Neural progenitor cell (in vitro differentiated cells): ENCODE data around the gene MRPL21. TPM values are rescaled to one million over a fixed set of nuclear protein-coding genes. Genes with fewer than 3 reads are reported as not detected.

ENCODE experiments used
- DNase-seq: peaks from one replicate; pipeline ENCODE4 v3.0.0-alpha.2; 2016; ENCODE audit warnings: low spot score
- H2AFZ ChIP-seq: fragments of 200-600 bp; sonication (generic); replicated peaks from 2 replicates; pipeline ENCODE4 v1.6.1; 2016; ENCODE audit warnings: antibody characterized with exemption
- H3F3A ChIP-seq: fragments of 200-600 bp; sonication (generic); 2 replicates; pipeline ENCODE4 v1.6.1; 2016; ENCODE audit warnings: antibody characterized with exemption, low read depth
- H3K27ac ChIP-seq: fragments of 200-600 bp; sonication (generic); 2 replicates; pipeline ENCODE4 v1.5.1; 2016; ENCODE audit warnings: mild to moderate bottlenecking
- H3K27me3 ChIP-seq: fragments of 200-600 bp; sonication (generic); 2 replicates; pipeline ENCODE4 v1.6.1; 2016; ENCODE audit warnings: mild to moderate bottlenecking, moderate library complexity
- H3K36me3 ChIP-seq: fragments of 200-600 bp; sonication (generic); 2 replicates; pipeline ENCODE4 v1.5.1; 2016
- H3K4me1 ChIP-seq: fragments of 200-600 bp; sonication (generic); 2 replicates; pipeline ENCODE4 v1.6.1; 2016; ENCODE audit warnings: mixed run types
- H3K4me2 ChIP-seq: fragments of 200-600 bp; sonication (generic); 2 replicates; pipeline ENCODE4 v1.6.1; 2016
- H3K4me3 ChIP-seq: fragments of 200-600 bp; sonication (generic); 2 replicates; pipeline ENCODE4 v1.5.1; 2016
- H3K79me2 ChIP-seq: fragments of 200-600 bp; sonication (generic); 2 replicates; pipeline ENCODE4 v1.6.1; 2016; ENCODE audit warnings: low read depth
- H3K9ac ChIP-seq: fragments of 200-600 bp; sonication (generic); 2 replicates; pipeline ENCODE4 v1.6.1; 2016
- H3K9me3 ChIP-seq: fragments of 200-600 bp; sonication (generic); 2 replicates; pipeline ENCODE4 v1.5.1; 2016; ENCODE audit warnings: low read depth
- H4K20me1 ChIP-seq: fragments of 200-600 bp; sonication (generic); 2 replicates; pipeline ENCODE4 v1.6.1; 2016; ENCODE audit warnings: low read depth
- H3K27ac Mint-ChIP-seq: 3 replicates; pipeline ENCODE4 v1.8.0; 2021; ENCODE audit warnings: mixed read lengths
- H3K27me3 Mint-ChIP-seq: 2 replicates; pipeline ENCODE4 v1.8.0; 2022; ENCODE audit warnings: low read depth, mild to moderate bottlenecking, inconsistent platforms, moderate library complexity, mixed read lengths; ENCODE audit not compliant: insufficient read depth
- H3K36me3 Mint-ChIP-seq: 3 replicates; pipeline ENCODE4 v1.8.0; 2021; ENCODE audit warnings: mixed read lengths
- H3K4me1 Mint-ChIP-seq: 3 replicates; pipeline ENCODE4 v1.8.0; 2021; ENCODE audit warnings: mixed read lengths
- H3K4me3 Mint-ChIP-seq: 3 replicates; pipeline ENCODE4 v1.8.0; 2021; ENCODE audit warnings: mild to moderate bottlenecking, moderate library complexity, mixed read lengths
- H3K9me3 Mint-ChIP-seq: 3 replicates; pipeline ENCODE4 v1.8.0; 2020; ENCODE audit warnings: mixed read lengths
- CTCF ChIP-seq: fragments of 200-600 bp; sonication (generic); IDR thresholded peaks from 2 replicates; pipeline ENCODE4 v1.5.1; 2017; ENCODE audit warnings: antibody characterized with exemption, mild to moderate bottlenecking
- EZH2 ChIP-seq: fragments of 200-600 bp; sonication (generic); IDR thresholded peaks from 2 replicates; pipeline ENCODE4 v1.6.1; 2017; ENCODE audit warnings: antibody characterized with exemption, mild to moderate bottlenecking, moderate library complexity
- EZH2phosphoT487 ChIP-seq: fragments of 200-600 bp; sonication (generic); IDR thresholded peaks from 2 replicates; pipeline ENCODE4 v1.6.1; 2017; ENCODE audit warnings: antibody characterized with exemption
- total RNA-seq: library from RNA; depleted of rRNA; stranded (reverse); fragments of >200 nt; gene quantifications from 2 replicates; pipeline ENCODE4 v1.2.3, GENCODE V29; 2015; ENCODE audit warnings: low replicate concordance

MRPL21 gene
- total RNA-seq, 1 donor from 2014 or later, result 32.3 TPM

- DNase-seq, result no peak
- no peak for TF ChIP-seq CTCF
- no peak for TF ChIP-seq EZH2phosphoT487
- no peak for TF ChIP-seq EZH2
Measured at GRCh38 chr11:68941324-68942094, 37.9 kb upstream of the MRPL21 start.

GRCh38 chr11:68940651-68941323 lies 37.2 kb upstream of the MRPL21 start:
- no peaks in the 10 kb centered on the region for H3K4me1 Mint-ChIP-seq
- H3K27ac Mint-ChIP-seq, result no peak overlapping the region
- H3K27me3 Mint-ChIP-seq, result no peaks in the 10 kb centered on the region
- no peaks in the 10 kb centered on the region for H4K20me1 ChIP-seq
- no peak for DNase-seq
- H3K4me3 Mint-ChIP-seq, result no peak overlapping the region
- H3F3A ChIP-seq, result no peaks in the 10 kb centered on the region
- peaks cover 2% of the 10 kb centered on the region for H3K36me3 Mint-ChIP-seq
- H2AFZ ChIP-seq, result no peak overlapping the region
- H3K9me3 Mint-ChIP-seq, result no peaks in the 10 kb centered on the region
- H3K4me2 ChIP-seq, result no peak overlapping the region
- no peaks in the 10 kb centered on the region for H3K4me1 ChIP-seq
- no peaks in the 10 kb centered on the region for H3K9me3 ChIP-seq
- H3K4me3 ChIP-seq, result no peak overlapping the region
- H3K79me2 ChIP-seq, result no peaks in the 10 kb centered on the region
- H3K27ac ChIP-seq, result no peak overlapping the region
- H3K9ac ChIP-seq, result no peak overlapping the region
- no peak for TF ChIP-seq CTCF
- no peak for TF ChIP-seq EZH2phosphoT487
- no peak for TF ChIP-seq EZH2
- H3K36me3 ChIP-seq, result no peaks in the 10 kb centered on the region
- H3K27me3 ChIP-seq, result no peaks in the 10 kb centered on the region

More at GRCh38 chr11:68941324-68942094, 37.9 kb upstream of the MRPL21 start:
- no peaks in the 10 kb centered on the region for H3F3A ChIP-seq
- Mint-ChIP-seq H3K4me3 (no peak overlapping the region), H3K4me1 (no peaks in the 10 kb centered on the region), H3K9me3 (no peaks in the 10 kb centered on the region), H3K36me3 (peaks cover 2% of the 10 kb centered on the region), H3K27me3 (peaks cover 1% of the 10 kb centered on the region), H3K27ac (no peak overlapping the region)
- H3K4me3 ChIP-seq, result no peak overlapping the region
- no peak overlapping the region for H3K9ac ChIP-seq
- H3K9me3 ChIP-seq, result no peaks in the 10 kb centered on the region
- no peaks in the 10 kb centered on the region for H3K79me2 ChIP-seq
- no peaks in the 10 kb centered on the region for H3K4me1 ChIP-seq
- no peak overlapping the region for H3K4me2 ChIP-seq
- no peak overlapping the region for H2AFZ ChIP-seq
- H4K20me1 ChIP-seq, result no peaks in the 10 kb centered on the region
- no peak overlapping the region for H3K27ac ChIP-seq
- H3K27me3 ChIP-seq, result no peaks in the 10 kb centered on the region
- no peaks in the 10 kb centered on the region for H3K36me3 ChIP-seq

GRCh38 chr11:68939583-68940555 lies 36.2 kb upstream of the MRPL21 start:
- Histone ChIP-seq H4K20me1 (no peaks in the 10 kb centered on the region), H3K4me3 (no peak overlapping the region), H3K36me3 (no peaks in the 10 kb centered on the region), H2AFZ (no peak overlapping the region), H3K4me2 (no peak overlapping the region), H3K9ac (no peak overlapping the region), H3K4me1 (no peaks in the 10 kb centered on the region), H3F3A (no peaks in the 10 kb centered on the region), H3K27ac (no peak overlapping the region), H3K79me2 (no peaks in the 10 kb centered on the region), H3K9me3 (no peaks in the 10 kb centered on the region), H3K27me3 (no peaks in the 10 kb centered on the region)
- TF ChIP-seq EZH2, result no peak
- TF ChIP-seq EZH2phosphoT487, result no peak
- TF ChIP-seq CTCF, result no peak
- Mint-ChIP-seq H3K9me3 (no peaks in the 10 kb centered on the region), H3K36me3 (peaks cover 2% of the 10 kb centered on the region), H3K27ac (no peak overlapping the region), H3K4me1 (no peaks in the 10 kb centered on the region), H3K27me3 (peaks cover 2% of the 10 kb centered on the region), H3K4me3 (no peak overlapping the region)
- no peak for DNase-seq
